Endothelial cell of umbilical vein (primary cell): ENCODE data around the gene TSPAN4. TPM values are rescaled to one million over a fixed set of nuclear protein-coding genes. Genes with fewer than 3 reads are reported as not detected.
A peak's percentile ranks its signal among the peaks of the same experiment; 100 is the strongest.

Source experiments
- BruUV-seq: library from RNA; stranded (reverse); fragments of 400-500 nt; replicated peaks from 2 replicates; lab custom pipeline; 2021; lab: Mats Ljungman, UMichigan
- CTCF ChIA-PET: fragments of 300-600, 350-600 bp; sonication (Branson Sonifier 250); formaldehyde crosslinking; loops from one replicate; lab custom pipeline; 2021; ENCODE audit warnings: antibody characterized with exemption, inconsistent platforms; lab: Charles Lee
- POLR2A ChIA-PET: fragments of 300-600, 350-600 bp; sonication (Branson Sonifier 250); formaldehyde crosslinking; loops from one replicate; lab custom pipeline; 2021; ENCODE audit warnings: antibody characterized with exemption, inconsistent platforms; lab: Charles Lee
- DNase-seq: peaks from one replicate; pipeline ENCODE4 v3.0.0-alpha.2; 2011; ENCODE audit warnings: low read depth, low spot score
- FAIRE-seq: peaks from 2 replicates; lab custom pipeline; 2011; peaks lifted over from hg19 to GRCh38; lab: Jason Lieb, UNC
- H2AFZ ChIP-seq: 2 replicates; pipeline ENCODE4 v1.6.0; 2012; ENCODE audit warnings: low read depth, low read length, control low read depth, inconsistent platforms
- H3K27ac ChIP-seq: 2 replicates; pipeline ENCODE4 v1.5.1; 2011; ENCODE audit warnings: low read depth, mild to moderate bottlenecking, control low read depth, low read length, moderate library complexity; ENCODE audit not compliant: insufficient read depth
- H3K27me3 ChIP-seq, 2 experiments: 2 replicates each; pipeline versions ENCODE4 v1.6.0 to v1.6.1; 2011; ENCODE audit warnings: low read length in 2 of 2, mixed read lengths in 1 of 2; ENCODE audit not compliant: control insufficient read depth in 2 of 2, insufficient read depth in 2 of 2
- H3K36me3 ChIP-seq, 2 experiments: 2 replicates in 1 of 2; 3 replicates in 1 of 2; pipeline ENCODE4 v1.5.1; 2011; ENCODE audit warnings: low read length in 2 of 2, mild to moderate bottlenecking in 1 of 2, moderate library complexity in 1 of 2; ENCODE audit not compliant: control insufficient read depth in 2 of 2, insufficient read depth in 2 of 2; ENCODE audit errors: extremely low read depth in 1 of 2
- H3K4me1 ChIP-seq: 3 replicates; pipeline ENCODE4 v1.5.1; 2011; ENCODE audit warnings: mild to moderate bottlenecking, low read length; ENCODE audit not compliant: control insufficient read depth, insufficient read depth; ENCODE audit errors: extremely low read depth
- H3K4me2 ChIP-seq: 2 replicates; pipeline ENCODE4 v1.6.1; 2011; ENCODE audit warnings: low read length, control low read depth, mixed read lengths; ENCODE audit not compliant: insufficient read depth
- H3K4me3 ChIP-seq, 3 experiments: fragments of 200-600 bp in 1 of 3; sonication (generic), shearing (Covaris generic) in 1 of 3; replicated peaks in 1 of 3; 2 replicates each; pipeline ENCODE4 v1.5.1; 2011 to 2016; ENCODE audit warnings: control low read depth in 3 of 3, low read length in 3 of 3, mild to moderate bottlenecking in 2 of 3, inconsistent platforms in 1 of 3, low read depth in 1 of 3, moderate library complexity in 1 of 3; ENCODE audit not compliant: insufficient read depth in 1 of 3
- H3K79me2 ChIP-seq: 2 replicates; pipeline ENCODE4 v1.6.0; 2012; ENCODE audit warnings: low read length, inconsistent platforms; ENCODE audit not compliant: control insufficient read depth, insufficient read depth
- H3K9ac ChIP-seq: replicated peaks from 2 replicates; pipeline ENCODE3; 2011; ENCODE audit warnings: low read length, control low read depth; ENCODE audit not compliant: insufficient read depth; ENCODE audit errors: extremely low read depth
- H3K9me1 ChIP-seq: replicated peaks from 3 replicates; pipeline ENCODE4 v1.6.0; 2011; ENCODE audit warnings: mild to moderate bottlenecking, low read length; ENCODE audit not compliant: control insufficient read depth, insufficient read depth; ENCODE audit errors: extremely low read depth
- H3K9me3 ChIP-seq: replicated peaks from 2 replicates; pipeline ENCODE4 v1.5.1; 2012; ENCODE audit warnings: low read length, inconsistent platforms; ENCODE audit not compliant: control insufficient read depth, insufficient read depth
- H4K20me1 ChIP-seq: replicated peaks from 2 replicates; pipeline ENCODE3; 2011; ENCODE audit warnings: mild to moderate bottlenecking, low read length; ENCODE audit not compliant: control insufficient read depth, insufficient read depth; ENCODE audit errors: extremely low read depth
- EZH2 ChIP-seq: IDR thresholded peaks from 2 replicates; pipeline ENCODE4 v1.6.1; 2012; ENCODE audit warnings: borderline replicate concordance, low read depth, mild to moderate bottlenecking, moderate library complexity, low read length, inconsistent platforms; ENCODE audit not compliant: severe bottlenecking
- GATA2 ChIP-seq: IDR thresholded peaks from 2 replicates; pipeline ENCODE4 v1.7.0; 2011; ENCODE audit warnings: low read depth, mild to moderate bottlenecking, moderate library complexity, mixed read lengths, low read length; ENCODE audit not compliant: insufficient read length, insufficient read depth
- JUN ChIP-seq: IDR thresholded peaks from 2 replicates; pipeline ENCODE4 v1.6.1; 2011; ENCODE audit warnings: borderline replicate concordance, low read depth; ENCODE audit not compliant: insufficient read length, insufficient read depth
- MAX ChIP-seq: IDR thresholded peaks from 2 replicates; pipeline ENCODE4 v1.6.1; 2011; ENCODE audit not compliant: insufficient read depth, insufficient read length
- MYC ChIP-seq: IDR thresholded peaks from one replicate; pipeline ENCODE4 v1.6.1; 2011; ENCODE audit warnings: mild to moderate bottlenecking, low read depth, low read length
- POLR2A ChIP-seq: IDR thresholded peaks from 2 replicates; pipeline ENCODE4 v1.6.1; 2012; ENCODE audit warnings: low read depth, mild to moderate bottlenecking, control low read depth, low read length
- POLR2AphosphoS5 ChIP-seq: IDR thresholded peaks from 2 replicates; pipeline ENCODE4 v1.6.1; 2012; ENCODE audit warnings: low read depth, mild to moderate bottlenecking, control low read depth, low read length, moderate library complexity; ENCODE audit not compliant: insufficient read depth
- dilution Hi-C: fragments of 300-500 bp; cut with MboI; formaldehyde crosslinking; loops from one replicate; pipeline ENCODE4 v1.15.0; 2019; ENCODE audit warnings: low sequenced_read_pairs; ENCODE audit not compliant: extremely low pct_ligation_motif_present
- intact Hi-C: fragments of 100-400 bp; cut with micrococcal nuclease; formaldehyde crosslinking; loops from one replicate; pipeline ENCODE4 v1.10.0; 2022
- polyA plus RNA-seq, 4 experiments: library from polyadenylated mRNA; depleted of rRNA in 3 of 4; stranded (reverse) in 3 of 4; unstranded in 1 of 4; fragments of >200 nt; gene quantifications; 2 replicates each; pipeline versions ENCODE4 v1.2.1 to v1.2.3, GENCODE V29; 2011 to 2012; ENCODE audit warnings: missing spikeins in 1 of 4
- total RNA-seq: library from RNA; stranded (reverse); gene quantifications from 2 replicates; pipeline ENCODE4 v1.2.3, GENCODE V29; 2021

TSPAN4 gene
- total and polyA plus RNA-seq, 2 donors (not counting 3 experiments of a cell fraction or from before 2014, with no cell fraction given): 114 to 199 TPM

GRCh38 chr11:849951-850774 lies 7.5 kb downstream of the TSPAN4 start:
- H2AFZ ChIP-seq: no peak overlapping the region
- no peaks in the 10 kb centered on the region for H3K27me3 ChIP-seq
- no peaks in the 10 kb centered on the region for H3K36me3 ChIP-seq
- intact Hi-C loops (loop anchor here (1.0 to 5.0 kb wide), 2 partner anchors 48 to 127 kb away; no protein-coding TSS in a partner anchor), dilution Hi-C loops (no loop called here)
- FAIRE-seq (no peak), DNase-seq (no peak)
- no peaks in the 10 kb centered on the region for H3K9me3 ChIP-seq
- H3K9me1 ChIP-seq: no peaks in the 10 kb centered on the region
- POLR2A ChIA-PET: no interaction called here
- no peaks in the 10 kb centered on the region for H4K20me1 ChIP-seq
- peaks cover 8% of the 10 kb centered on the region for H3K79me2 ChIP-seq
- H3K4me2 ChIP-seq: peak overlapping the region; percentile 42
- no TSS peak for BruUV-seq
- H3K27ac ChIP-seq: no peak overlapping the region
- CTCF ChIA-PET: interaction anchor here (1.6 to 3.3 kb wide), 4 partner anchors 74 to 201 kb away, joined by 4 to 46 read pairs (median 8); no protein-coding TSS in a partner anchor
- no peak overlapping the region for H3K9ac ChIP-seq
- H3K4me3 ChIP-seq: peak overlapping the region in 1 of 3 experiments; percentile 47
- H3K4me1 ChIP-seq: peaks cover 20% of the 10 kb centered on the region
- no peak for TF ChIP-seq GATA2
- TF ChIP-seq MYC: no peak
- no peak for TF ChIP-seq JUN
- no peak for TF ChIP-seq EZH2
- no peak for TF ChIP-seq POLR2AphosphoS5
- TF ChIP-seq POLR2A: no peak
- no peak for TF ChIP-seq MAX
